ENCODE results near the gene ARHGAP10.

ARHGAP10 gene

GRCh38 chr4:147923854-147924253 lies 192.0 kb downstream of the ARHGAP10 start:
- DNase-seq, result no peak

- no peak for DNase-seq
Observed at GRCh38 chr4:147924604-147925412, 192.9 kb downstream of the ARHGAP10 start.

GRCh38 chr4:147927377-147928137 lies 195.7 kb downstream of the ARHGAP10 start:
- no peak for DNase-seq

GRCh38 chr4:147928400-147928799 lies 196.5 kb downstream of the ARHGAP10 start:
- no peak for DNase-seq

GRCh38 chr4:147929746-147930145 lies 197.9 kb downstream of the ARHGAP10 start:
- no peak for DNase-seq

- no peak for DNase-seq
Observed at GRCh38 chr4:147933316-147933715, 201.4 kb downstream of the ARHGAP10 start.

GRCh38 chr4:147933779-147934178 lies 201.9 kb downstream of the ARHGAP10 start:
- no peak for DNase-seq

- DNase-seq, result no peak
Observed at GRCh38 chr4:147938496-147938895, 206.6 kb downstream of the ARHGAP10 start.

GRCh38 chr4:147940171-147940570 lies 208.3 kb downstream of the ARHGAP10 start:
- no peak for DNase-seq

GRCh38 chr4:147941373-147941772 lies 209.5 kb downstream of the ARHGAP10 start:
- DNase-seq, result no peak

GRCh38 chr4:147942729-147943128 lies 210.8 kb downstream of the ARHGAP10 start:
- no peak for DNase-seq

- no peak for DNase-seq
Observed at GRCh38 chr4:147943159-147943638, 211.3 kb downstream of the ARHGAP10 start.

GRCh38 chr4:147944249-147944648 lies 212.4 kb downstream of the ARHGAP10 start:
- DNase-seq, result no peak

GRCh38 chr4:147944670-147945260 lies 212.9 kb downstream of the ARHGAP10 start:
- DNase-seq, result no peak

GRCh38 chr4:147948336-147948735 lies 216.4 kb downstream of the ARHGAP10 start:
- DNase-seq, result no peak

GRCh38 chr4:147950261-147950660 lies 218.4 kb downstream of the ARHGAP10 start:
- no peak for DNase-seq

GRCh38 chr4:147950841-147951240 lies 219.0 kb downstream of the ARHGAP10 start:
- DNase-seq, result no peak

- no peak for DNase-seq
Observed at GRCh38 chr4:147954850-147955249, 223.0 kb downstream of the ARHGAP10 start.

GRCh38 chr4:147955827-147956558 lies 224.1 kb downstream of the ARHGAP10 start:
- no peak for DNase-seq

GRCh38 chr4:147957446-147957845 lies 225.6 kb downstream of the ARHGAP10 start:
- no peak for DNase-seq

- DNase-seq, result no peak
Observed at GRCh38 chr4:147958057-147958456, 226.2 kb downstream of the ARHGAP10 start.

GRCh38 chr4:147958489-147959065 lies 226.7 kb downstream of the ARHGAP10 start:
- no peak for DNase-seq

All from GOT3 (cell line).